NCI-H1048 (cell line): ENCODE data around the gene ST14.
"Not testable (repeated sequence)": the region's sequence is repeated elsewhere in the genome, so short reads cannot be mapped to it uniquely, and the experiment has no call there.

Source experiments
- DNase-seq: peaks from one replicate; lab custom pipeline; 2025; lab: John Stamatoyannopoulos, UW

Gene ST14

DNA sequence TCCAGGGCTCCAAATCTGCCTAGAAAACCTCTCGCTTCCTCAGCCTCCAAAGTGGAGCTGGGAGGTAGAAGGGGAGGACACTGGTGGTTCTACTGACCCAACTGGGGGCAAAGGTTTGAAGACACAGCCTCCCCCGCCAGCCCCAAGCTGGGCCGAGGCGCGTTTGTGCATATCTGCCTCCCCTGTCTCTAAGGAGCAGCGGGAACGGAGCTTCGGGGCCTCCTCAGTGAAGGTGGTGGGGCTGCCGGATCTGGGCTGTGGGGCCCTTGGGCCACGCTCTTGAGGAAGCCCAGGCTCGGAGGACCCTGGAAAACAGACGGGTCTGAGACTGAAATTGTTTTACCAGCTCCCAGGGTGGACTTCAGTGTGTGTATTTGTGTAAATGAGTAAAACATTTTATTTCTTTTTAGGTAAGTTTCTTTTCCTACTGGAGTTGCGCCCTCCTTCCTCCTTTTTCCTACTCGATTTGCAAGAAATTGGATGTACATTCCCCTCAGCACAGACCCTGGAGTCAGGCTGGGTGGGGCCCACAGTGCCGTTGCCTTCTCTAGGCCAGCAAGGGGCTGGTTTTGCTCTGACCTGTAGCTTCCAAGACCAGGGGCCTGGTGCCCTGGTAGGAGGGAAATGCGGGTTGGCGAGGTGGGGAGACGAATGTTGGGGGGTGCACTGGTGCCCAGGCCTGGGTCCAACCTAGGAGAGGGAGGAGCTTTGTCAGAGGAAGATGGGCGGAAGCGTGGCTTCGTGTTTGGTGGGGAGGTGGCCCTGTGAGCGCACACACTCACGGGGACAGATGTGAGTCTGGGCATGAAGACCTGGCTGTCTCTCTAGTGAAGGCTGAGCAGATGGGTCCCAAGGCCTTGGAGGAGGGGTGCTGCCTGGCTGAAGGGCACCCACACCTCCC, 50.6 kb downstream of the ST14 start:
- no peak for DNase-seq

DNA sequence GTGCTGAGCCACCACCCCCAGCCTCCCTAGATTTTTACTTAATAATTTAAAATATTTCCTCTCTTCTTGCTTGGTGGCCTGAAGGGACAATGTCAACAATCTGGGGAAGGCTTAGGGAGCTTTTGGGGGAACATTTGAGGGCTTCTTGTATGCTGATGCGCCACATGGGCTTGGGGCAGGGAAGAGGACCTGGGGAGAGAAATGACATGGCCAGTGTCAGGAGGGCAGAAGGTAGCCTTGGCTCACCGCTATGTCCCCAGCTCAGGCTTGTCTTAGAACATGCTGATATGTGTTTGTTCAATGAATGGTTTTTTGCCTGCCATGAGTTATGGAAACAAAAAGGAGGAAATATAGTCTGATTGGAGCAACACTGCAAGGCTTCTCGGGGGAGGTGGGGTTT, 51.6 kb downstream of the ST14 start:
- no peak for DNase-seq

DNA sequence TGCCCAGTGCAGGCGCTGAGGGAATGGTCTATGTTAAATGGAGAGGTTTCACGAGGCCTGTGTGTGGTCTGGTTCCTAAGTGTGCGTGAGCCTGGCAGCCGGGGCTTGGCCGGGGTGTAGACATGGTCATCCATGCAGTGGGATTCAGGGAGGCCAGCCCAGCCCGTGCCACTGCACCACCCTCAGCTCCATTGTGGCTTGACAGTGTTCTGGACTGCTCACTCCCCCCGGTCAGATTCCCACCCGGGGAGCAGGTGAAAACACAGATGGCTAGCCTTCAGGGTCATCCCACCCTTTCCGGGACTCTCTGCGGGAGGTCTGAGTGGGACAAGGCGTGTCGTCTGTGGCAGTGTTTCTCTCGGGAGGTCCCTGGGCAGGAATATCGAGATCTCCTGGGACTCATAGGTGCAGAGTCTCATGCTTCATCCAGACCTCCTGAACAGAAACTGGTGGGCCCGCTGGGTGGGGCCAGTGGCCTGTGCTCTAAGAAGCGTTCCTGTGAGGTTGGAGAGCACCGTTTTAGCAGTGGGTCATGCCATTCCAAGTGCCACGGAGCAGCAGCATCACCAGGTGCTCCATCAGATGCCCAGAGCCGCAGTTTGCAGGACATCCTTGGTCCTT, 52.3 kb downstream of the ST14 start:
- no peak for DNase-seq

- DNase-seq: no peak
These were observed 52.9 kb downstream of the ST14 start for GRCh38 chr11:130212431-130212961.

- DNase-seq: no peak
These were observed 53.8 kb downstream of the ST14 start for GRCh38 chr11:130213143-130213978.

DNA sequence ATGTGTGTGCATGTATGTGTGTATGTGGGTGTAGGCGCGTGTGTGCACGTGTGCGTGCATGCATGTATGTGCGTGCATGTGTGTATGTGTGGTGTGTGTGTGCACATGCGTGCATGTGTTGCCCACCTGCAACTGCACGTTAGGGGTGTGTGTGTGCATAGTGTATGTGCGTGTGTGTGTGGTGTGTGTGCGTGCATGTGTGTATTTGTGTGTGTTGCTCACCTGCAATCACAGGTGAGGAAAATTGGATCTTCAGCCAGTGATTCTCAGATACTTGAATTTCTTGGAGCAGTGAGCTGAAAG, 54.3 kb downstream of the ST14 start:
- no peak for DNase-seq

DNA sequence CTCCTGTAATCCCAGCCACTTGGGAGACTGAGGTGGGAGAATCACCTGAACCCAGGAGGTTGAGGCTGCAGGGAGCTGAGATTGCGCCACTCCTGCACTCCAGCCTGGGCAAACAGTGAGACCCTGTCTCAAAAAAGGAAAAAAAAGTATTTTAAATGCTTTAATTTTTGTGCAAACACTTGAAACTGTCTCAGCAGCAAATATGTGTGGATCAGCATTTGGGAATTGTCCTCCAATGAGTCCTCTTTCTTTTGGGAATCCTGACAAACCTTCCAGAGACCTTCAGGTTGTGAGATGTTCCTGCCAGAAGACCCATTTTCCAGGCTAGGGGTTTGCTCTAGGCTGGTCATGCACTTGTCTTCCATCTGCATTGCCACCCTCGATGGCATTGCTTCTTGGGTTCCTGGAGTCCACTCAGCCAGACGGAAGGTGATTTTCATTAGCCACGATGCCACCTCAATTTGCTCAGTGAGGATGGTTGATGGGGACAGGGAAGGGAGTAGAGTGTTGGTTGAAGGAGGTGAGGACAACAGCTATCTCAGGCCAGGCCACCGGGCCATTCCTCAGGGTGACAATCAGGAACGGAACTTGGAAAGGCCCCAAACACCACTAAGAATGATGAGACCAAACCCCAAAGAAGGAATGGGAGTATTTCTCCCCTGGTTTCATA, 55.4 kb downstream of the ST14 start:
- DNase-seq: no peak

DNA sequence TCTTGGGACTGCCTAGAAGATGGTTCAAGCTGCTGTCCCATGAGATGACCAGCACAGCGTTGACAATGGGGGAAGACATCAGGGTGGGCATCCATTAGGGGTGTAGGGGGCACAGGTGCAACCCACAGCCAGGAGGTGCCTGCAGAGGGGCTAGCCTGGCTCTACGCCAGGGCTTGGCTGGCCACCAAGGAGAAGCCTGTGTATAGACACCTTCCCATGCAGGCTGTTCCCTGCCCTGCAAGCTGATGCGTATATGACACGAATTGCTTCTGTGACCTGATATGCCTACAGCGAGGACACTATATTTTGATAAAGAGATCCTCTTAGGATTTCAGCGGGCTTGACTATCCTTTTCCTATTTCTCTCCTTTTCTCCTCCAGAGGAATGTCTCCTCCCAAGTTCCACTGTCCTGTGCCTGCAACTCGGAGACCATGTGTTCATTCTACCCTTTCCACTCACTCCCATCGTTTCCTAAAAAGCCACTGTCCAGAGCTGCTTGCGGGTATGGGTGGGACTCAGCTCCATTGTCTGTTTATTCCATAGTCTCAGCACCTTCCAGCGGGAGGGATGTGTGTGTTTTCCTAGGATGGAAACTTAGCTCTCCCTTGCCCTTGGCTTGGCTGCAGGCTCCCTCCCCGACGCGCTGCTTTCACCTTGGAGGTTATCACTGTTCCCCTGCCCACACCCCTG, 56.1 kb downstream of the ST14 start:
- DNase-seq: no peak

DNA sequence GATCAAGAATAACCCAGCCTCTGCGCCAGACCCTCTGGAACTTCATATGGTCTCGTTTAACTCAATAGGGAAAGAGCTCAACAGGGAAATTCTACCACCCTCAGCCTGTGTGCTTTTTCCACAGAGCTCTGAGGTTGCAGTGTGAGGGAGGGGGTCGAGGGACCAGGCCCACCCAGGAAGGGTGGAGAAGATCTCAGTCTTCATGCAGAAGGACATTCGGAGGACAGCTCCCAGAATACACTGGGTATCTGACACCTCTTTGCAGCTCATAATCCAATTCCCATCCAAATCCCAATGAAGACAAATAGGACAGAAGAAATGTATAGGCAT, 56.6 kb downstream of the ST14 start:
- no peak for DNase-seq

DNA sequence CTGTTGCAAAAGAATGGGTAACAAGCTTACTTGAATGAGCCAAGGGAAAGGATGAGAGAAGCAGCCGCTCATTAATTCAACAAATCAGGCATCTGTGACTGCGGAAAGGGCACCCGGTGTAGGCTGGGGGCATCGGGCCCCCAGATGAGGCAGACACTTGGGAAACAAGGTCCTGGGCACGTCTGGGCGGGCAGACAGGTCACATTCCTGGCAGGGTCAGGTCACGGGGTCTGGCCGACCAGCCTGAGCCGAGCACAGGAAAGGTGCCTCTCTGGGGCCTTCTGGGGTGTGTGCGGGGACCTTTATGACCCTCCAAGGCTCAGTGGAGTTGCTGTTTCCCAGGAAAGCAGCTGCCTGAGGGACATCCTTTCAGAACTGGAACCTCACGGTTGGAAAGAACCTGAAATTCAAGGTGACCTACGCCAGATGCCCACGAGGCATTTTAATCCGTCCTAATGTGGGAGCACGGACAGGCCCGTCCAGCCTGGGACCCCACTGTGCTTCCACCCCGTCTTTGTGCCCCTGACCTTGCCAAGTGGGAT, 57.1 kb downstream of the ST14 start:
- no peak for DNase-seq

- DNase-seq: no peak
These were observed 57.8 kb downstream of the ST14 start for GRCh38 chr11:130217133-130218031.

GRCh38 chr11:130218501-130219070, 59.0 kb downstream of the ST14 start:
- no peak for DNase-seq

GRCh38 chr11:130219148-130219547, 59.6 kb downstream of the ST14 start:
- DNase-seq: no peak

DNA sequence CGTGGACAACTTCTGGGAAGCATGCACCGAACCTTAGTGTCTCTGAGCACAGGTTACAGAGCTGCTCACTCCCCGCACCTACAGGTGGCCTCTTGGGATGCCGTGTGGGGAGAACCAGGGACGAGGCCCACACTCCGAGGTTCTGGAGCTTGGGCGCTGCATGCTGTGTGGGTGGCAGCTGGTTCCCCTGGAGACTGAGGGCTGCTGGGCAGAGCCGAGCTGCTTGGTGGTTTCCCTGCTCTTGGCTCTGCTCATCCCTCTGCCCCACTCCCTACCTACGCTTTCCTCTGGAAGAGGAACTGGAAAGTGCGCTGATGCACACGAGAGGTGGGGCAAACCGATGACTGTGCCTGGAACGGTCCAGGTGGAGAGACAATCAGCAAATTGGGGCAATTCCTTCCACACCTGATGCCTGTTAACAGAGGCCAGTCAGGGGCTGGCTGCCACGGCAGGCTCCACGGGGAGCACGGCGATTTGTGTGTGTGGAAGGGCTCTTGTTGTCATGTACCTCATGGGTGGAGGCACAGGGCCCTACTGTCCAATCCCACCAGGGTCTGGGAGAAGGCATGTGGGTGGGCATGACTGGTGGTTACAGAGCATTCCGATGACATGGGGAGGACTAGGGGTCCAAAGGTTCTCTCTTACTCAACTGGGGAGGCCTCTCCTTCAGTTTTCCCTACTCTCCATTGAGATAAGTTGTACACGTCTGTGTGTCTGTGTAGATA, 60.9 kb downstream of the ST14 start:
- DNase-seq: no peak

DNA sequence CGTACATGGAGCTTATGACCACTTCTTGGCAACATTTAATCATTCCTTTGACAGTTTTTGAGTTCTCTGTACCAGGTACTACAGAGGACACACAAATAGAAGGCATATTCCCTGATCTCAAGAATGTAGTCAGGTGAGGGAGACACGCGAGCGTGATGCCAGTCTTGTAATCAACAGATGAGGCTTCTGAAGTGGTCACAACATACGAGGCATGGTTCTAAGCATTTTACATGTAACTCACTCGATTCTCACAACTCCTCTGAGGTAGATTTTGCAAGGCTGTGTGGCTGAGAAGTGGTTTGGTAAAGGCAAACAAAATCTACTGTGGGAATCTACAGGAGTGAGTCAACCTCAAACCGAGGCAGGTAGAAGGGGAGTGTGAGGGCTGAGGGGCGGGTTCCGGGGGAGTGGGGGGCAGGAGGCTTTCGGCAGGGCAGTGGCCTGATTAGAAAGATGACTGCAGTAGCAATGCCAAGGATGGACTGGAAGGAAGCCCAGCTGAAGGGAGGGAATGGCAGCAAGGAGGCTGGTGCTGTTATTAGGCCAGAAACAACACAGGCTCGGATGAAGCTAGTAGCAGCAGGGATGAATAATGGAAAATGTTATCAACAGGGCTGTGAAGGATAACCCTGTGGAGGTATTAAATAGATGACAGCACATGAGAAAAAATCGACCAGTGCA, 63.8 kb downstream of the ST14 start:
- no peak for DNase-seq

DNA sequence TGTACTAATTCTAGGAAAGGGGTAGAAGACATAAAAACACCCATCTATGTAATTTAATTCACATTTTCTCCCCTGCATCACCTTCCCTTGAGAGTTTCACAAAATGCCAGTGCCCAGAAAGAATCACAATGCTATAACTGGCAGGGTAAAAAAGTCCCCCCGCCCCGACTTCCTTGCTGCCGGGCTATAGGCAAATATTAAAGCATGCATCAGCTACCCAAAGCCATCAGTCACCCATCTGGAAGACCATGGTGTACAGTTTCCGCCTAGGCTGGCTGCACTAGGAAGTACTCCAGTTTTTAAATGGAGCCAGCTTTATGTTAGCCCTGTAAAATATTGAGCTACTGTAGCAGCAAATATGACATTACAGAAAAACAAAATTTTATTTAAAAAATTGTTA, 67.8 kb downstream of the ST14 start:
- no peak for DNase-seq

DNA sequence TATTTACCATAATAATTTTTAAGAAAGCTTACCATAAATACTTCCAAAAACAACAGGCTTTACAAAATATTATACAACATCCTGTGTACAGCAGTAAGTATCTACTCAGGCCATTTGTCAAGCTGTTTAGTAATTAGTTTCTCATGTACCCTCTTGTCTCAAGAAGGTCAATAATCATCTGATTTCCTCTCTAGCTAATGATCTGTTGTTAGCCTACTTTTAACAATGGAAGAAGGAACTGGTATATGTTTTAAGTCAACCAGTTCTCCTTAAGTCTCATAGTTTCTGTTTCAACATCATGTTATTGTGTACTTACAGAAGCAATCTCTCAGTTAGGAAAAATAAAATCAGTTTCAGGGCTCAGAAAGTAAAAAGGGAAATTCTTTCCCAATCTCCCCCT, 73.9 kb downstream of the ST14 start:
- DNase-seq: not testable (repeated sequence)

- DNase-seq: not testable (repeated sequence)
These were observed 74.3 kb downstream of the ST14 start for GRCh38 chr11:130233888-130234287.

- no peak for DNase-seq
These were observed 74.7 kb downstream of the ST14 start for GRCh38 chr11:130234315-130234714.
